Measurements from ENCODE around the gene POC1A. TPM values are rescaled to one million over a fixed set of nuclear protein-coding genes. Genes with fewer than 3 reads are reported as not detected.

POC1A gene
- total RNA-seq, 1 donor from 2014 or later, result 3.7 TPM

DNA sequence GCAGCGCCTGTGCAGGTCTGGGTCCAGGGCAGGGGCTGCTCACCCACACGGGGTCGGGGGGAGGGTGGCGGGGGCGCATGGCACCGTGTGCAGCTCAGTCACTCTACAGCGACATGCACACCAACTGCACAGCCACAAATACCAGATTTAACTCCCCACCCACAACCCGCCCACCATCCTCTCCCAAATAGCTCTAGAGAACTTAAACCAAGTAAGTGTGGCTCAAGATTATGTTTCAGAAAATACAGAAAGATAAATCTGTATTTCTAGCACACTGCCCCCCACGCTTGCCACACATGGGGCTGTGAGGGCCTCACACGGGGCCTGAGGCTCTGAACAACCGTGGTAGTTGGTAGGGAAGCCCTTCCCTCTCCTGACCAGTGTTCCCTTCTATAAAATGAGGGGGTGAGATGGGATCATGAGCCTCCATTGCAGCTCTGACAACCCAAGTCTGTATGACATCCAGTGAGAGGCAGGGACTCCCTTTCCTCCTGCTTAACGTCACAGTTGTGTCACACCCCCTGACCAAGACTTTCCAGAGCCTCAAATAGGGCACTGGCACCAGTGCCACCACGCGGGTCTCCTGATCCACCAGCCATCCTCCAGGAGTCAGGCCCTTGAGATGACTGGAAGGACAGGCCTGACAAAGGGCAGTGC is 23.1 kb downstream of the POC1A start:
- peaks cover 10% of the 10 kb centered on the region for H3K4me1 Mint-ChIP-seq (ENCODE audit: low read depth, unreplicated experiment)
- H3K27me3 Mint-ChIP-seq (ENCODE audit: low read depth, unreplicated experiment), result peaks cover 6% of the 10 kb centered on the region
- peaks cover 5% of the 10 kb centered on the region for H3K36me3 Mint-ChIP-seq (ENCODE audit: low read depth, unreplicated experiment)
- Histone ChIP-seq H3K4me3 (ENCODE audit: insufficient read depth, low read depth, low read length) (no peak overlapping the region), H3K4me2 (ENCODE audit: low read length) (no peak overlapping the region), H3K27me3 (ENCODE audit: insufficient read depth, low read length) (no peaks in the 10 kb centered on the region), H4K20me1 (ENCODE audit: insufficient read depth, low read length) (peaks cover 4% of the 10 kb centered on the region), H3K79me2 (ENCODE audit: insufficient read depth, low read length) (no peaks in the 10 kb centered on the region), H3K27ac (ENCODE audit: low read depth, low read length) (no peak overlapping the region), H3K9me3 (ENCODE audit: insufficient read depth, low read depth, low read length) (no peaks in the 10 kb centered on the region), H3K4me1 (ENCODE audit: insufficient read depth, low read length) (peaks cover 12% of the 10 kb centered on the region), H2AFZ (ENCODE audit: low read depth, low read length) (no peak overlapping the region), H3K9ac (ENCODE audit: low read length) (no peak overlapping the region), H3K36me3 (ENCODE audit: insufficient read depth, low read length) (no peaks in the 10 kb centered on the region)
- H3K9me3 Mint-ChIP-seq (ENCODE audit: unreplicated experiment), result no peaks in the 10 kb centered on the region
- no peak overlapping the region for H3K4me3 Mint-ChIP-seq (ENCODE audit: unreplicated experiment)
- peak overlapping the region; percentile 18 for H3K27ac Mint-ChIP-seq (ENCODE audit: unreplicated experiment)
- DNase-seq (ENCODE audit: low read depth) (no peak), FAIRE-seq (no peak)
- no peak for TF ChIP-seq EZH2 (IDR thresholded peaks at IDR 0.05; ENCODE audit: insufficient read depth, low read length)
- TF ChIP-seq, protein P1, sequence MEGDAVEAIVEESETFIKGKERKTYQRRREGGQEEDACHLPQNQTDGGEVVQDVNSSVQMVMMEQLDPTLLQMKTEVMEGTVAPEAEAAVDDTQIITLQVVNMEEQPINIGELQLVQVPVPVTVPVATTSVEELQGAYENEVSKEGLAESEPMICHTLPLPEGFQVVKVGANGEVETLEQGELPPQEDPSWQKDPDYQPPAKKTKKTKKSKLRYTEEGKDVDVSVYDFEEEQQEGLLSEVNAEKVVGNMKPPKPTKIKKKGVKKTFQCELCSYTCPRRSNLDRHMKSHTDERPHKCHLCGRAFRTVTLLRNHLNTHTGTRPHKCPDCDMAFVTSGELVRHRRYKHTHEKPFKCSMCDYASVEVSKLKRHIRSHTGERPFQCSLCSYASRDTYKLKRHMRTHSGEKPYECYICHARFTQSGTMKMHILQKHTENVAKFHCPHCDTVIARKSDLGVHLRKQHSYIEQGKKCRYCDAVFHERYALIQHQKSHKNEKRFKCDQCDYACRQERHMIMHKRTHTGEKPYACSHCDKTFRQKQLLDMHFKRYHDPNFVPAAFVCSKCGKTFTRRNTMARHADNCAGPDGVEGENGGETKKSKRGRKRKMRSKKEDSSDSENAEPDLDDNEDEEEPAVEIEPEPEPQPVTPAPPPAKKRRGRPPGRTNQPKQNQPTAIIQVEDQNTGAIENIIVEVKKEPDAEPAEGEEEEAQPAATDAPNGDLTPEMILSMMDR (IDR thresholded peaks at IDR 0.05; ENCODE audit: insufficient read depth, low read depth, low read length), result no peak

DNA sequence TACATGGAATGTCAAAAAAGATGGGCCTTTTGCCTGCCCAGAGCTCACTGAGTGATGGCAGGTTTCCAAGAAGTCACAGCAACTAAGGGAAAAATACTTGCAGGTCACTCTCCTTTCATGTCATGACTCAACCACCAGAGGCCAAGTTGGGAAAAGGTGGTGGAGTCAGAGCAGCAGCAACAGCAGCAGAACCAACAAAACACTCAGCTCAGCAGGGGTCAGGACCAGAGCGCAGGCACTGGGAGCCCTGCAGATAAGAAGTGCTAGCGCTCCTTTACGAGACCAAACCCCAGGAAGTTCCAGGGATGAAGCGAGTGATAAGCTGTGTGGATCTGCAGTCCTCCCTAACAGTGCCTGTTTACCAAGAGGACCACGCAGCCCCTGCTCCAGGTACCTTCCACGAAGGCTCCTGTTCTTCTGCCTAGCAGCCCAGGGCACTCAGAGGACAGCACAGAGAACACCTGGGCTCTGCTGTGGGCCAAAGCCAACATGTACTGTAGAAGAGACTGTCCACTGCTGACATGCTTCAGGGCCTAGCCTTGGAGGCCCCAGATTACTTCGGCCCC is 26.0 kb downstream of the POC1A start:
- Histone ChIP-seq H3K9ac (ENCODE audit: low read length) (peak overlapping the region; percentile 3), H3K79me2 (ENCODE audit: insufficient read depth, low read length) (no peaks in the 10 kb centered on the region), H3K4me3 (ENCODE audit: insufficient read depth, low read depth, low read length) (no peak overlapping the region), H4K20me1 (ENCODE audit: insufficient read depth, low read length) (peaks cover 4% of the 10 kb centered on the region), H3K9me3 (ENCODE audit: insufficient read depth, low read depth, low read length) (no peaks in the 10 kb centered on the region), H3K4me1 (ENCODE audit: insufficient read depth, low read length) (peaks cover 13% of the 10 kb centered on the region), H3K36me3 (ENCODE audit: insufficient read depth, low read length) (no peaks in the 10 kb centered on the region), H3K27me3 (ENCODE audit: insufficient read depth, low read length) (no peaks in the 10 kb centered on the region), H3K4me2 (ENCODE audit: low read length) (peak overlapping the region; percentile 40), H3K27ac (ENCODE audit: low read depth, low read length) (no peak overlapping the region), H2AFZ (ENCODE audit: low read depth, low read length) (no peak overlapping the region)
- H3K36me3 Mint-ChIP-seq (ENCODE audit: low read depth, unreplicated experiment), result peaks cover 9% of the 10 kb centered on the region
- no peak overlapping the region for H3K27ac Mint-ChIP-seq (ENCODE audit: unreplicated experiment)
- peaks cover 6% of the 10 kb centered on the region for H3K27me3 Mint-ChIP-seq (ENCODE audit: low read depth, unreplicated experiment)
- FAIRE-seq, result no peak
- no peak for TF ChIP-seq EZH2 (IDR thresholded peaks at IDR 0.05; ENCODE audit: insufficient read depth, low read length)
- TF ChIP-seq, protein P1 (IDR thresholded peaks at IDR 0.05; ENCODE audit: insufficient read depth, low read depth, low read length), result no peak
- peak; percentile 42 for DNase-seq (ENCODE audit: low read depth)
- H3K9me3 Mint-ChIP-seq (ENCODE audit: unreplicated experiment), result no peaks in the 10 kb centered on the region
- no peak overlapping the region for H3K4me3 Mint-ChIP-seq (ENCODE audit: unreplicated experiment)
- H3K4me1 Mint-ChIP-seq (ENCODE audit: low read depth, unreplicated experiment), result peaks cover 10% of the 10 kb centered on the region

DNA sequence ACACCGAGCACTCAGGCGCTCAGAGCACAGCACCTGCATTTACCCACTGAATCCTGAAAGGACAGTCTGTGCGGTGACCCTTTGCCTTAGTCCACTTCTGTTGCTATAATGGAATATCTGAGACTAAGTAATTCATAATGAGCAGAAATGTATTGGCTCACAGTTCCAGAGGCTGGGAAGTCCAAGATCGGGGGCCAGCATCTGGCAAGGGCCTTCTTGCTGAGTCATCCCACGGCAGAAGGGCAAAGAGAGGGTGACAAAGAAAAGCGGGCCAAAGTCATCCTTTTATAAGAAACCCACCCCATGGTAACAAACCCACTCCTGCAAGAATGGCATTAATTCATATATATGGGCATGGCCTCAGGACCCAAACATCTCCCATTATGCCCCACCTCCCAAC is 27.7 kb downstream of the POC1A start:
- TF ChIP-seq EZH2 (IDR thresholded peaks at IDR 0.05; ENCODE audit: insufficient read depth, low read length), result no peak
- TF ChIP-seq, protein P1 (IDR thresholded peaks at IDR 0.05; ENCODE audit: insufficient read depth, low read depth, low read length), result no peak
- Mint-ChIP-seq H3K4me3 (ENCODE audit: unreplicated experiment) (no peak overlapping the region), H3K27me3 (ENCODE audit: low read depth, unreplicated experiment) (no peaks in the 10 kb centered on the region), H3K4me1 (ENCODE audit: low read depth, unreplicated experiment) (peaks cover 10% of the 10 kb centered on the region), H3K36me3 (ENCODE audit: low read depth, unreplicated experiment) (peaks cover 9% of the 10 kb centered on the region), H3K27ac (ENCODE audit: unreplicated experiment) (peak overlapping the region; percentile 26), H3K9me3 (ENCODE audit: unreplicated experiment) (no peaks in the 10 kb centered on the region)
- Histone ChIP-seq H4K20me1 (ENCODE audit: insufficient read depth, low read length) (peaks cover 4% of the 10 kb centered on the region), H3K27ac (ENCODE audit: low read depth, low read length) (no peak overlapping the region), H3K79me2 (ENCODE audit: insufficient read depth, low read length) (no peaks in the 10 kb centered on the region), H3K36me3 (ENCODE audit: insufficient read depth, low read length) (peaks cover 3% of the 10 kb centered on the region), H2AFZ (ENCODE audit: low read depth, low read length) (no peak overlapping the region), H3K4me3 (ENCODE audit: insufficient read depth, low read depth, low read length) (no peak overlapping the region), H3K4me2 (ENCODE audit: low read length) (no peak overlapping the region), H3K4me1 (ENCODE audit: insufficient read depth, low read length) (peaks cover 13% of the 10 kb centered on the region), H3K9ac (ENCODE audit: low read length) (no peak overlapping the region), H3K9me3 (ENCODE audit: insufficient read depth, low read depth, low read length) (no peaks in the 10 kb centered on the region), H3K27me3 (ENCODE audit: insufficient read depth, low read length) (no peaks in the 10 kb centered on the region)
- DNase-seq (ENCODE audit: low read depth), result no peak
- no peak for FAIRE-seq
